Activated T-cell treated with anti-CD3 and anti-CD28 coated beads for 48 hours (primary cell): Measurements from ENCODE around the gene ULK4.
"Not testable (repeated sequence)": the region's sequence is repeated elsewhere in the genome, so short reads cannot be mapped to it uniquely, and the experiment has no call there.

Experiments
- DNase-seq: peaks from one replicate; pipeline ENCODE4 v3.0.0-alpha.2; 2020; ENCODE audit warnings: low read depth

ULK4 gene

GRCh38 chr3:41688595-41689380, 273.1 kb downstream of the ULK4 start:
- DNase-seq: no peak

- DNase-seq: no peak
Observed at GRCh38 chr3:41684797-41685735, 276.8 kb downstream of the ULK4 start.

GRCh38 chr3:41683666-41684350, 278.1 kb downstream of the ULK4 start:
- DNase-seq: no peak

- no peak for DNase-seq
Observed at GRCh38 chr3:41682996-41683395, 278.9 kb downstream of the ULK4 start.

- DNase-seq: no peak
Observed at GRCh38 chr3:41682382-41682781, 279.5 kb downstream of the ULK4 start.

GRCh38 chr3:41681479-41681878, 280.4 kb downstream of the ULK4 start:
- no peak for DNase-seq

GRCh38 chr3:41679374-41679773, 282.5 kb downstream of the ULK4 start:
- no peak for DNase-seq

- DNase-seq: not testable (repeated sequence)
Observed at GRCh38 chr3:41675102-41675501, 286.8 kb downstream of the ULK4 start.

GRCh38 chr3:41674449-41674848, 287.5 kb downstream of the ULK4 start:
- no peak for DNase-seq

GRCh38 chr3:41673650-41674049, 288.3 kb downstream of the ULK4 start:
- no peak for DNase-seq

GRCh38 chr3:41668379-41668778, 293.5 kb downstream of the ULK4 start:
- DNase-seq: no peak

- DNase-seq: no peak
Observed at GRCh38 chr3:41662288-41662687, 299.6 kb downstream of the ULK4 start.

- DNase-seq: no peak
Observed at GRCh38 chr3:41661796-41662195, 300.1 kb downstream of the ULK4 start.

- no peak for DNase-seq
Observed at GRCh38 chr3:41660510-41660909, 301.4 kb downstream of the ULK4 start.

GRCh38 chr3:41653571-41654239, 308.2 kb downstream of the ULK4 start:
- no peak for DNase-seq

- DNase-seq: no peak
Observed at GRCh38 chr3:41652931-41653330, 309.0 kb downstream of the ULK4 start.

GRCh38 chr3:41652506-41652905, 309.4 kb downstream of the ULK4 start:
- no peak for DNase-seq

- DNase-seq: no peak
Observed at GRCh38 chr3:41651718-41652117, 310.2 kb downstream of the ULK4 start.

GRCh38 chr3:41650406-41650805, 311.5 kb downstream of the ULK4 start:
- DNase-seq: no peak

GRCh38 chr3:41649129-41649739, 312.7 kb downstream of the ULK4 start:
- DNase-seq: no peak

GRCh38 chr3:41647730-41648129, 314.2 kb downstream of the ULK4 start:
- not testable (repeated sequence) for DNase-seq
